Fibroblast of mammary gland (primary cell): ENCODE data around the gene ASB10.

Experiments used
- DNase-seq: peaks from one replicate; pipeline ENCODE4 v3.0.0-alpha.2; 2010; ENCODE audit warnings: low read depth
- H3K4me3 ChIP-seq: 2 replicates; pipeline ENCODE4 v1.5.1; 2011; ENCODE audit warnings: low read depth, mild to moderate bottlenecking, low read length, moderate library complexity; ENCODE audit not compliant: control insufficient read depth
- TF ChIP-seq, protein P1 (sequence below): conservative IDR thresholded peaks from 2 replicates; pipeline ENCODE4 v1.5.1; 2011; ENCODE audit warnings: low read depth, low read length, inconsistent platforms; ENCODE audit not compliant: control insufficient read depth, insufficient read depth

The ASB10 gene

GRCh38 chr7:151148319-151149259 is 38.5 kb downstream of the ASB10 start:
- TF ChIP-seq, protein P1, sequence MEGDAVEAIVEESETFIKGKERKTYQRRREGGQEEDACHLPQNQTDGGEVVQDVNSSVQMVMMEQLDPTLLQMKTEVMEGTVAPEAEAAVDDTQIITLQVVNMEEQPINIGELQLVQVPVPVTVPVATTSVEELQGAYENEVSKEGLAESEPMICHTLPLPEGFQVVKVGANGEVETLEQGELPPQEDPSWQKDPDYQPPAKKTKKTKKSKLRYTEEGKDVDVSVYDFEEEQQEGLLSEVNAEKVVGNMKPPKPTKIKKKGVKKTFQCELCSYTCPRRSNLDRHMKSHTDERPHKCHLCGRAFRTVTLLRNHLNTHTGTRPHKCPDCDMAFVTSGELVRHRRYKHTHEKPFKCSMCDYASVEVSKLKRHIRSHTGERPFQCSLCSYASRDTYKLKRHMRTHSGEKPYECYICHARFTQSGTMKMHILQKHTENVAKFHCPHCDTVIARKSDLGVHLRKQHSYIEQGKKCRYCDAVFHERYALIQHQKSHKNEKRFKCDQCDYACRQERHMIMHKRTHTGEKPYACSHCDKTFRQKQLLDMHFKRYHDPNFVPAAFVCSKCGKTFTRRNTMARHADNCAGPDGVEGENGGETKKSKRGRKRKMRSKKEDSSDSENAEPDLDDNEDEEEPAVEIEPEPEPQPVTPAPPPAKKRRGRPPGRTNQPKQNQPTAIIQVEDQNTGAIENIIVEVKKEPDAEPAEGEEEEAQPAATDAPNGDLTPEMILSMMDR = no peak
- no peak for DNase-seq
- no peak overlapping the region for H3K4me3 ChIP-seq

GRCh38 chr7:151146761-151147160 is 40.3 kb downstream of the ASB10 start:
- H3K4me3 ChIP-seq = no peak overlapping the region
- no peak for DNase-seq
- TF ChIP-seq, protein P1 = no peak

DNA sequence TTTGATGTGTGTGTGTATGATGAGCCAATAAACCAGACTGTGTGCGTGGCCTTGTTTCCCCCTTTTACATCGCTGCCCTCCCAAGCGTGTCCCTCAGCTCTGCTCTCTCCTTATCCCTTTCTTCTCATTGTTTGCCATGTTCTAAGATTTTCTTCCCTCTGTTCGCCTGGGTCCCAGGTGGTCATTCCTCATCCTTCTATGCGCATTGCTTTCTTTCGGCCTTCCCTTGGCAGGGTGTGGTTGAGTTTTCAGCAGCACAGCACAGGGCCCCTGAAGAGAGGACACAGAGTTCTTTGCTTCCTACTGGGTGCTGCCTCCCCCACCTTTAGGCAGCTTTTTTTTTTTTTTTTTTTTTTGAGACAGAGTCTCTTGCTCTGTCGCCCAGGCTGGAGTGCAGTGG is 42.7 kb downstream of the ASB10 start:
- no peak for DNase-seq
- no peak overlapping the region for H3K4me3 ChIP-seq
- TF ChIP-seq, protein P1 = no peak

GRCh38 chr7:151143261-151144015 is 43.6 kb downstream of the ASB10 start:
- peak; percentile 11 for DNase-seq
- TF ChIP-seq, protein P1 = no peak

DNA sequence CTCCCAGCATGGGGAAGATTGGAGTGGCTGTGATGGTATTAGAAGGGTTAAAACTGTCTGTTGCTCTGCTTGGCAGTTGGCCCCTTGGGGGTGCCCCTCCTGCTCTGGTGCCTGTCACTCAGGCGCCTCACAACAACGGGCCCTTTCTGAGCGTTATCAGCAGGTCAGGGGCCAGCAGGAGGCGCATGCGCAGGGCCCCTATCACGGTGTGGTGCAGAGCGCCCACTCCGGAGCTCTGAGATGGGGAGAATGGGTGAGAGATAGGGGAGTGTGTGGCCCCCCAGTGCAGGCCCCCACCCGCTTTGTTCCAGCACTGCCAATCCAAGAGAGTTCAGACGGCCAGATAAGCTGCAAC is 44.4 kb downstream of the ASB10 start:
- TF ChIP-seq, protein P1 = no peak
- DNase-seq = no peak
- H3K4me3 ChIP-seq = no peak overlapping the region

More at GRCh38 chr7:151143261-151144015, 43.6 kb downstream of the ASB10 start:
- H3K4me3 ChIP-seq = no peak overlapping the region

GRCh38 chr7:151141855-151142685 is 45.0 kb downstream of the ASB10 start:
- DNase-seq = no peak
- TF ChIP-seq, protein P1 = no peak
- no peak overlapping the region for H3K4me3 ChIP-seq
